Measurements from ENCODE around the gene MPPED1.

DNA sequence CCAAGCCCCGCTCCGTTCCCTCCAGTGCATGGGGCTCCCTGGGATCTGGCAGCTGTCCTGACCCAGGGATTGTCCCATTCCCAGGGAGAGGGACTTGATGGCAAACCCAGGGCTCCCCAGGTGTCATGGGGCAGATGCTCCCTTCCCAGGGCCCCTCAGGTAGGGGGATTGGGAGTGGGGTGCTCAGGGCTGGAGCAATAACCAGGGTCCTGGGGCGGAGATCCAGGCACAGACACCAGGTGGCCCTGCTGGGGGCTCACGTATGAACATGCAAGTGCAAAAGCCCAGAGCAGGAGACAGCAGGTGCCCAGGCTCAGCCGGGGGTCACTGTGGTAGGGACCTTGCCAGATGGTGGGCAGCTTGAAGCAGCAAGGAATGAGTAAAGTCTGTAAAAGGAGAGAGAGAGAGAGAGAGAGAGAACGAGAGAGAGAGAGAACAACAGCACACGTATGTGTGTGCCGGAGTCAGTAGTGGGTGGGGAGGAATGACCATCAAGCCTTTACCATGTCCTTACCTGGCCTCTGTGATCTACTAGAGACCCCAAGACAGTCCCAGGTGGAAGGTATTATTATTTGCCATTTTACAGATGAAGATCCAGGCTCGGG, 19.3 kb upstream of the MPPED1 start:
- TF ChIP-seq, protein P1, sequence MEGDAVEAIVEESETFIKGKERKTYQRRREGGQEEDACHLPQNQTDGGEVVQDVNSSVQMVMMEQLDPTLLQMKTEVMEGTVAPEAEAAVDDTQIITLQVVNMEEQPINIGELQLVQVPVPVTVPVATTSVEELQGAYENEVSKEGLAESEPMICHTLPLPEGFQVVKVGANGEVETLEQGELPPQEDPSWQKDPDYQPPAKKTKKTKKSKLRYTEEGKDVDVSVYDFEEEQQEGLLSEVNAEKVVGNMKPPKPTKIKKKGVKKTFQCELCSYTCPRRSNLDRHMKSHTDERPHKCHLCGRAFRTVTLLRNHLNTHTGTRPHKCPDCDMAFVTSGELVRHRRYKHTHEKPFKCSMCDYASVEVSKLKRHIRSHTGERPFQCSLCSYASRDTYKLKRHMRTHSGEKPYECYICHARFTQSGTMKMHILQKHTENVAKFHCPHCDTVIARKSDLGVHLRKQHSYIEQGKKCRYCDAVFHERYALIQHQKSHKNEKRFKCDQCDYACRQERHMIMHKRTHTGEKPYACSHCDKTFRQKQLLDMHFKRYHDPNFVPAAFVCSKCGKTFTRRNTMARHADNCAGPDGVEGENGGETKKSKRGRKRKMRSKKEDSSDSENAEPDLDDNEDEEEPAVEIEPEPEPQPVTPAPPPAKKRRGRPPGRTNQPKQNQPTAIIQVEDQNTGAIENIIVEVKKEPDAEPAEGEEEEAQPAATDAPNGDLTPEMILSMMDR (IDR thresholded peaks at IDR 0.05; ENCODE audit: insufficient read depth, low read depth, low read length): no peak
- no peak for TF ChIP-seq EZH2 (IDR thresholded peaks at IDR 0.05; ENCODE audit: insufficient read depth, low read length)

Measured in astrocyte (in vitro differentiated cells and primary cell).